Upper lobe of left lung (tissue), 6 donors: Measurements from ENCODE around the gene RUNX2. TPM values are rescaled to one million over a fixed set of nuclear protein-coding genes. Genes with fewer than 3 reads are reported as not detected.

Source experiments
- ATAC-seq, 2 donors: fragments of 200-7000 bp; cut with Tn5 transposase; one replicate each; pipeline ENCODE4 v1.9.1; 2022; ENCODE audit warnings: mild to moderate bottlenecking in 2 of 2, moderate library complexity in 2 of 2; ENCODE audit not compliant: low FRiP score in 2 of 2
- DNase-seq, 2 donors: peaks; one replicate each; pipeline ENCODE4 v3.0.0-alpha.2; 2019 to 2020
- H3K27ac ChIP-seq, 4 donors: fragments of 200-600 bp; sonication (generic); one replicate each; pipeline ENCODE4 v1.5.1; 2016 to 2019
- H3K27me3 ChIP-seq, 4 donors: fragments of 200-600 bp; sonication (generic); one replicate each; pipeline ENCODE4 v1.5.1; 2017 to 2019
- H3K36me3 ChIP-seq, 4 donors: fragments of 200-600 bp; sonication (generic); one replicate each; pipeline ENCODE4 v1.5.1; 2016 to 2019
- H3K4me1 ChIP-seq, 4 donors: fragments of 200-600 bp; sonication (generic); one replicate each; pipeline ENCODE4 v1.5.1; 2018 to 2019
- H3K4me3 ChIP-seq, 4 donors: fragments of 200-600 bp; sonication (generic); one replicate each; pipeline ENCODE4 v1.5.1; 2017 to 2019; ENCODE audit warnings: mild to moderate bottlenecking in 2 of 4, moderate library complexity in 1 of 4
- H3K9me3 ChIP-seq, 4 donors: fragments of 200-600 bp; sonication (generic); one replicate each; pipeline ENCODE4 v1.5.1; 2018 to 2019
- EP300 ChIP-seq, 4 donors: sonication (generic); formaldehyde crosslinking; IDR thresholded peaks; one replicate each; pipeline ENCODE4 v1.5.1; 2017; ENCODE audit warnings: antibody characterized with exemption in 4 of 4, control low read depth in 2 of 4
- POLR2A ChIP-seq, 4 donors: fragments of 450-650 bp; IDR thresholded peaks; one replicate each; pipeline ENCODE4 v1.5.1; 2016 to 2017; ENCODE audit warnings: antibody characterized with exemption in 4 of 4, mild to moderate bottlenecking in 2 of 4
- POLR2AphosphoS5 ChIP-seq, 2 donors: sonication (generic); formaldehyde crosslinking; IDR thresholded peaks; one replicate each; pipeline ENCODE4 v1.5.1; 2017; ENCODE audit warnings: antibody characterized with exemption in 2 of 2
- WGBS, 2 donors: methylation state at CpG; one replicate each; pipeline ENCODE4 v1.1.5; 2017 to 2018; 5-methylcytosine and 5-hydroxymethylcytosine counted together
- total RNA-seq, 6 donors: library from RNA; depleted of rRNA in 4 of 6; stranded (reverse); fragments of >200 nt in 4 of 6; gene quantifications; one replicate each; pipeline versions ENCODE4 v1.1.0 to v1.2.1, GENCODE V29; 2016 to 2021
- TF ChIP-seq, protein P1 (sequence below), 6 experiments: fragments of 450-650 bp in 4 of 6; fragments of 200-600 bp in 2 of 6; sonication (generic) in 2 of 6; IDR thresholded peaks; one replicate each; pipeline ENCODE4 v1.5.1; 2016 to 2019; ENCODE audit warnings: antibody characterized with exemption in 6 of 6
- donor health status: DM: no; HTN: no; CAD: no; lungs with moderate emphysema.
- donor health status: DM: no; HTN: yes; CAD: no; lungs with severe emphysema.

Gene RUNX2
- total RNA-seq, 6 donors from 2014 or later, result 2.6 to 12.2 (median 5.5) TPM

DNA sequence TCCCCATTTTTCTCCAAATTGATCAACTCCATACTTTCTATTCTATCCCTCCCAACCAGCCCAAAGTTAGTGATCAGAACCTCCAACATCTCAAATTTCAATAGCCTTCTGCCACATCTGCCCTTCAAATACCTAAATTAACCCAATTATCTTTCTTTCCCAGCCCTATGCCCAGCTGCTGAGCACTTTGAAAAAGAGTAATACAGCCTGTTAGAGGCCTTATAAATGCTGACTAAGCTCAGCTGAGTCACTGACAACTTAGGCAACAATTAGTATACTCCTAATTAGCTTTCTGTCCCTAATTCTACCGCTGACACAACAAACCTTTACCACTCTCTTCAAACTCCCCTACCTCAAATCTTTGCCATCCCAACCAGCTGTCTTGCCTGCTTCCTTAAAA lies 23.5 kb downstream of the RUNX2 start:
- no peak for ATAC-seq
- WGBS, 2 donors, result 93 to 94% methylated on average over 1 of the region's 1 CpG
- H3K36me3 ChIP-seq, result no peaks in the 10 kb centered on the region

DNA sequence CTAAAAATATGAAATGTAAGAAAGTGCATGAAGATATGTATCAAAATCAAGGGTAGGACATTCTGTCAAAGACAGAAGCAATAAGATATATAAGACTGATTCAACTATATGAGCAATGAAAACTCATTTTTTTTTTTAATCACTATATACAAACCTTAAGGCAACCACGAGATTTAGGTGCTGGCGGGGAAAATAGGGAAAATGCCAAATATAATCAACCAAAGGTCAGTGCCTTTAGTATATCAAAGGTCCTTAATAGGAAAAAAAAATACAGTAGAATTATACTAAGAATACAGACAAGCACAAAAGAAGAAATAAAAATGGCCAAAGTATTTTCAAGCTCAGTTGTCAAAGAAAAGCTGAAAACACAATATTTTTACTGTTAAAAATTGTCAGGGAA lies 25.5 kb downstream of the RUNX2 start:
- WGBS, 2 donors, result 91 to 93% methylated on average over 2 of the region's 2 CpGs
- H3K36me3 ChIP-seq, result no peaks in the 10 kb centered on the region
- no peaks in the 10 kb centered on the region for H3K4me1 ChIP-seq
- no peak for ATAC-seq
- TF ChIP-seq POLR2AphosphoS5 (IDR thresholded peaks at IDR 0.05) (no peak), EP300 (IDR thresholded peaks at IDR 0.05) (no peak), POLR2A (IDR thresholded peaks at IDR 0.05) (no peak)
- TF ChIP-seq, protein P1, sequence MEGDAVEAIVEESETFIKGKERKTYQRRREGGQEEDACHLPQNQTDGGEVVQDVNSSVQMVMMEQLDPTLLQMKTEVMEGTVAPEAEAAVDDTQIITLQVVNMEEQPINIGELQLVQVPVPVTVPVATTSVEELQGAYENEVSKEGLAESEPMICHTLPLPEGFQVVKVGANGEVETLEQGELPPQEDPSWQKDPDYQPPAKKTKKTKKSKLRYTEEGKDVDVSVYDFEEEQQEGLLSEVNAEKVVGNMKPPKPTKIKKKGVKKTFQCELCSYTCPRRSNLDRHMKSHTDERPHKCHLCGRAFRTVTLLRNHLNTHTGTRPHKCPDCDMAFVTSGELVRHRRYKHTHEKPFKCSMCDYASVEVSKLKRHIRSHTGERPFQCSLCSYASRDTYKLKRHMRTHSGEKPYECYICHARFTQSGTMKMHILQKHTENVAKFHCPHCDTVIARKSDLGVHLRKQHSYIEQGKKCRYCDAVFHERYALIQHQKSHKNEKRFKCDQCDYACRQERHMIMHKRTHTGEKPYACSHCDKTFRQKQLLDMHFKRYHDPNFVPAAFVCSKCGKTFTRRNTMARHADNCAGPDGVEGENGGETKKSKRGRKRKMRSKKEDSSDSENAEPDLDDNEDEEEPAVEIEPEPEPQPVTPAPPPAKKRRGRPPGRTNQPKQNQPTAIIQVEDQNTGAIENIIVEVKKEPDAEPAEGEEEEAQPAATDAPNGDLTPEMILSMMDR (IDR thresholded peaks at IDR 0.05), result no peak
- H3K9me3 ChIP-seq, result no peaks in the 10 kb centered on the region
- DNase-seq, result no peak
- no peak overlapping the region for H3K27ac ChIP-seq
- H3K4me3 ChIP-seq, result no peak overlapping the region
- H3K27me3 ChIP-seq, result no peaks in the 10 kb centered on the region

More for the DNA sequence above, 23.5 kb downstream of the RUNX2 start:
- TF ChIP-seq, protein P1 (IDR thresholded peaks at IDR 0.05), result no peak
- TF ChIP-seq POLR2AphosphoS5 (IDR thresholded peaks at IDR 0.05) (no peak), EP300 (IDR thresholded peaks at IDR 0.05) (no peak), POLR2A (IDR thresholded peaks at IDR 0.05) (no peak)
- no peak for DNase-seq
- Histone ChIP-seq H3K4me1 (no peaks in the 10 kb centered on the region), H3K27ac (no peak overlapping the region), H3K4me3 (no peak overlapping the region), H3K9me3 (no peaks in the 10 kb centered on the region), H3K27me3 (no peaks in the 10 kb centered on the region)

DNA sequence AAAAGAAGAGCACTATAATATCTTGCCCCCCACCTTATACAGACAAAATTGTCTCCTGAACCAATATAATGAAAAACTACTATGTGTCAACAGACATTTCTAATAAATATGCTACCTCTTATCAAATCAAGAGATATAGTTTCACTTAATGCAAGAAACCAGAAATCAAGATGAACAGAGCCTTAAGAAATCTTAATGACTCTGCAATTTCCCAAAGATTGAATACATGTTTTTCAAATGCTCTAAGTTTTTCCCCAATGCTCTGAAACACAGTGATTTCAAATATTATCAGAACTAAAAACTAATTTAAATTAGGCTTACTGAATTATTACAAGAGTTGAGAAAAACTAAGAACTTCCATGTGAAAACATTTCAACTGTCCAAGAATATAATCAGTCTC lies 36.3 kb downstream of the RUNX2 start:
- H3K4me1 ChIP-seq, result no peaks in the 10 kb centered on the region
- no peaks in the 10 kb centered on the region for H3K9me3 ChIP-seq
- DNase-seq (no peak), ATAC-seq (no peak)
- H3K27ac ChIP-seq, result no peak overlapping the region
- H3K4me3 ChIP-seq, result no peak overlapping the region
- TF ChIP-seq POLR2AphosphoS5 (IDR thresholded peaks at IDR 0.05), result no peak
- TF ChIP-seq POLR2A (IDR thresholded peaks at IDR 0.05), result no peak
- TF ChIP-seq, protein P1 (IDR thresholded peaks at IDR 0.05), result no peak
- no peak for TF ChIP-seq EP300 (IDR thresholded peaks at IDR 0.05)
- no peaks in the 10 kb centered on the region for H3K36me3 ChIP-seq
- no peaks in the 10 kb centered on the region for H3K27me3 ChIP-seq

DNA sequence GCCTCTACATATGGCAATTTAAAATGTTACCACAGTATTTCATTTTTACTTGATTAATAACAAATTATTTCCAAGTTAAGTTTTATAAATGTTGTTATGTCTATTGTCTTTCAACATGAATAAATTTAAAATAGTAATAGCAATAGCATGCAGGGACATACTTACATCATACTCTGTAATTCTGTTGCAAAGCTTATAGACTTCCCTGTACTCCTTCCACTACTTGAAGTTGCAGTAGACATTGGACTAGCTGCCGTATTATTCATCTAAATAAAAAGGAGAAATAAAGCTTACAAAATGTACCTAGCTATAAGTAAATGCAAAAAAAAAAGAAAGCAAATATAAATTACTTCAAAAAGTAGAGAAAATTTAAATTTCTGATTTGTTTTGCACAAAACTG lies 36.9 kb downstream of the RUNX2 start:
- Histone ChIP-seq H3K4me1 (no peaks in the 10 kb centered on the region), H3K27me3 (no peaks in the 10 kb centered on the region), H3K4me3 (no peak overlapping the region), H3K9me3 (no peaks in the 10 kb centered on the region), H3K27ac (no peak overlapping the region), H3K36me3 (no peaks in the 10 kb centered on the region)
- TF ChIP-seq EP300 (IDR thresholded peaks at IDR 0.05), result no peak
- ATAC-seq (no peak), DNase-seq (no peak)
- WGBS, 2 donors, result 72 to 78% methylated on average over 1 of the region's 1 CpG

DNA sequence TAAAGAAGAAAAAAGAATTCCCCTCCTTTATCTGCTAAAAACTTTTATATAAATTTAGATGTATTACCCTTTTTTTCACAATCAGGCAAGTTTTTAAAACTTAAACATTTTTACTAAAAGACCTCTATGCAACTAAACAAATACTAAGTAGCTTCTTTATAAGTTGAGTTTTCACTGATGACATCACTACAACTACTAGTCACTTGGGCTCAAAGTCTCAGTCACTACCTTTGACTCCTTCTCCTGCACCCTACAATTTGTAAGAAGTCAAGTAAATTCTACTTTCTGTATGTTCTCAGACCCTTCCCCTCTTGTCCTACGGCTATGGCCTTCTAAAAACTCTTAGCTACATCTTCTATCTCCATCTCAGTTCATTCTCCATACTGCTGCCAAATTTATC lies 38.4 kb downstream of the RUNX2 start:
- TF ChIP-seq EP300 (IDR thresholded peaks at IDR 0.05) (no peak), POLR2AphosphoS5 (IDR thresholded peaks at IDR 0.05) (no peak), POLR2A (IDR thresholded peaks at IDR 0.05) (no peak)
- TF ChIP-seq, protein P1 (IDR thresholded peaks at IDR 0.05), result no peak
- no peak overlapping the region for H3K4me3 ChIP-seq
- ATAC-seq (no peak), DNase-seq (no peak)
- no peaks in the 10 kb centered on the region for H3K27me3 ChIP-seq
- no peaks in the 10 kb centered on the region for H3K9me3 ChIP-seq
- WGBS, 2 donors, result 93% methylated on average over 1 of the region's 1 CpG
- H3K27ac ChIP-seq, result no peak overlapping the region
- H3K4me1 ChIP-seq, result peaks cover 0 to 3% (median 0%) of the 10 kb centered on the region in 4 donors
- no peaks in the 10 kb centered on the region for H3K36me3 ChIP-seq
